HG02798 (cell line): ENCODE data around the gene VTCN1.
"Not testable (repeated sequence)": the region's sequence is repeated elsewhere in the genome, so short reads cannot be mapped to it uniquely, and the experiment has no call there.

ENCODE experiments used
- ATAC-seq: cut with Tn5 transposase; IDR thresholded peaks from one replicate; pipeline ENCODE4 v1.9.1; 2021; ENCODE audit warnings: mild to moderate bottlenecking; ENCODE audit not compliant: unreplicated experiment, poor library complexity

The VTCN1 gene, protein sequence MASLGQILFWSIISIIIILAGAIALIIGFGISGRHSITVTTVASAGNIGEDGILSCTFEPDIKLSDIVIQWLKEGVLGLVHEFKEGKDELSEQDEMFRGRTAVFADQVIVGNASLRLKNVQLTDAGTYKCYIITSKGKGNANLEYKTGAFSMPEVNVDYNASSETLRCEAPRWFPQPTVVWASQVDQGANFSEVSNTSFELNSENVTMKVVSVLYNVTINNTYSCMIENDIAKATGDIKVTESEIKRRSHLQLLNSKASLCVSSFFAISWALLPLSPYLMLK

DNA sequence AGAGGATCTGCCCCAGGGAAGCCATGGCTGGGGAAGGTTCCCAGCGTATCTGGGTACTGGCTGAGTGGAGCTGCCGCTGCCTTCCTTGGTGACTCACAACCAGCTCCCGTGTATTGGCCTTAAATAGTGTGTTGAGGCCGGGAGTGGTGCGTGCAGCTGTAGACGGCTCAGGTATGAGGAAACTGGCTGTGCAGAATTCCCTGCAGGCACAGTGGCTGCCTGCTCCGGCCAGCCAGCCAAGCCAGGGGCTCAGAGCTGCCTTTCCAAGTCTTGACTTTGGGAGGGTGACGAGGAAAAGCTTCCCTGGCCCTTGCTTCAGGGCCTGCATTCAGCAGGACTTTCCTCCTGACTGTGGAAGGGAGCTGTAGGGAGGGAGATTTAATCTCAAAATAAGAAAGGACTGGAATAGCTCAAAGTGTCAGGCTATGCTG is at the start of gene VTCN1:
Gene VTCN1, minus strand, starts transcription at position 97 of the 431 bp plus-strand sequence. Its CDS starts 72 bp downstream, at position 25.
- ATAC-seq: no peak

DNA sequence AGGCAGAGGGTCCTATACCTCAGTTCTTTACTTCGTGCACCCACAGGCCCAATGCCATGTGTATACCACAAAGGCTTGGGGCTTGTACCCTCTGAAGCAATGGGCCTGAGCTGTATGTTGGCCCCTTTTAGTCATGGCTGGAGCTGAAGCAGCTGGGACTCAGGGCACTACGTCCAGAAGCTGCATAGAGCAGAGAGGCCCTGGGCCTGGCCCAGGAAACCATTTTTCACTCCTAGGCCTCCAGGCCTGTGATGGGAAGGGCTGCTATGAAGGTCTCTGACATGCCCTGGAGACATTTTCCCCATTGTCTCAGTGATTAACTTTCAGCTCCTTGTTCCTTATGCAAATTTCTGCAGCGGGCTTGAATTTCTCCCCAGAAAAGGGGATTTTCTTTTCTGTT is 48.1 kb upstream of the VTCN1 start:
- no peak for ATAC-seq

DNA sequence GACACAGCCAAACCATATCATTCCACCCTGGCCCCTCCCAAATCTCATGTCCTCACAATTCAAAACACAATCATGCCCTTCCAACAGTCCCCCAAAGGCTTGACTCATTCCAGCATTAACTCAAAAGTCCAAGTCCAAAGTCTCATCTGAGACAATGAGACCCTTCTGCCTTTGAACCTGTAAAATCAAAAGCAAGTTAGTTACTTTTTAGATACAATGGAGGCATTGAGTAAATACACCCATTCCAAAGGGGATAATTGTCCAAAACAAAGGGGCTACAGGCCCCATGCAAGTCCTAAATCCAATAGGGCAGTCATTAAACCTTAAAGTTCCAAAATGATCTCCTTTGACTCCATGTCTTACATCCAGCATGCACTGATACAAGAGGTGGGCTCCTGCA is 47.3 kb upstream of the VTCN1 start:
- not testable (repeated sequence) for ATAC-seq

DNA sequence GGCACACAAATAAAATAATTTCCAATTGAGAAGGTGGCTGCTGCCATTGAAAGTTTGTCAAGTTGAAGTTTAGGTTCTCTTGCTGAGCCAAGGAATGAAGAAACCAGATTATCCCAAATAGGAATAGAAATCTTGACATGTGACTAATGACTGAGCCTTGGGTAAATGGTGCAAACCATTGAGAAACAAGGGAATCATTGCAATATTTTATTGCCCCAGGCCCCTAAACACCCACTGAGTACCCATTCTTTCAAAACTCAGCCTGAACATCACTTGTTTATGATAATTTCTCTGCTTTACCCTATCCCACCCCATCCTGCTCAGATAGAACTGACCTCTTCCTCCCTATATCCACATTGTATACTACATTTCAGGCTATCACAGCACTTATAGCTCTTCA is 46.6 kb upstream of the VTCN1 start:
- ATAC-seq: no peak

DNA sequence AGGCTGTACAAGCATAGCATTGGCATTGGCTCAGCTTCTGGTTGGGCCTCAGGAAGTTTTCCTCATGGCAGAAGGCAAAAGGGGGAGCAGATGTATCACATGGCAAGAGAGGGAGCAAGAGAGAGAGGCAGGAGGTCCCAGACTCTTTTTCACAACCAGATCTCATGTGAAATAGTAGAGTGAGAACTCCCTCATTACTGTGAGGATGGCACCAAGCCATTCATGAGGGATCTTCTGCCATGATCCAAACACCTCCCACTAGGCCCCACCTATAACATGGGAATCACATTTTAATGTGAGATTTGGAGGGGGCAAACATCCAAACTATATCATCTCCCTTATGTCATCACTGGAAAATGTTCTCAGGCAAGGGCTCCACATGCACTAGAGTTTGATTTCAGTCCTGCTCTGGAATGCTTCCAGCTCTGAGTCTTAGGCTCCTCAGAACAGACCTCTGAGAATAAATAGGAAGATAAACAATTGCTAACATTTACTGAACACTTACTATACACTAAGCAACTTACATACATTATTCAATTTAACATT is 39.4 kb upstream of the VTCN1 start:
- no peak for ATAC-seq

DNA sequence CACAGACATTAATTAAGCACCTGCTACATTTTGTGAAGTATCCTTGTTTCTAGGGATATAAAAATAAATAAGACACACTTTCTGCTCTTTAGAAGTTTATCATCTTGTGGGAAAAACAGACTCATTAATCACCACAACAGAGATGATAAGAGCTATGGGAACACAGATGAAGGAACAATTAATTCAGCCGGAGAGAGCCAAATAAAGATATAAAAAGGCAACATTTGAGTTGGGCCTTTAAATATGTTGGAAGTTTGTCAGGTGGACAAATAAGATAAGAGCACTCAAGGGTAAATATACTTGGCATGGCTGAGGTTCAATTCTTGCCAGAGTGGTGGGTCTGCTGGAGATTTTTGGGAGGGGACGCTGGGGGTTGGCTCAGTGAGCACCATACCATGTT is 34.2 kb upstream of the VTCN1 start:
- ATAC-seq: no peak

DNA sequence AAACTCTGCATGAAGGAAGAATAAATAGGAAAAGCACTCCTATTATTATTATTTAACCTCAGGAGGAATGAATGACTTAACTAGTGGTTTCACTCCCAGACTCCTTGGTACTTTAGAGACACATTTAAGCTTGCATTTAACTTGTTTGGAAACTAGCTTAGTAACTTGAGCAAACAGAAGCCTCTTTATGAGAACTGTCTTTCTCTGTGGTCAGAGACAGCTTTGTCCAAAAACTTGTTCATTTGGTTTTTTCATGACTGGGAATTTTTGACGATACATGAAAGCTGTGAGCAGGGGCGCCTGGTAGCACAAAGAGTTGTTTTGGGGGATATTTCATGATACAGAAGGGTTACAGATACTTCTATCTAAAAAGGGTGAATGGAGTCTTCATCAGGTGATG is 33.6 kb upstream of the VTCN1 start:
- ATAC-seq: no peak

DNA sequence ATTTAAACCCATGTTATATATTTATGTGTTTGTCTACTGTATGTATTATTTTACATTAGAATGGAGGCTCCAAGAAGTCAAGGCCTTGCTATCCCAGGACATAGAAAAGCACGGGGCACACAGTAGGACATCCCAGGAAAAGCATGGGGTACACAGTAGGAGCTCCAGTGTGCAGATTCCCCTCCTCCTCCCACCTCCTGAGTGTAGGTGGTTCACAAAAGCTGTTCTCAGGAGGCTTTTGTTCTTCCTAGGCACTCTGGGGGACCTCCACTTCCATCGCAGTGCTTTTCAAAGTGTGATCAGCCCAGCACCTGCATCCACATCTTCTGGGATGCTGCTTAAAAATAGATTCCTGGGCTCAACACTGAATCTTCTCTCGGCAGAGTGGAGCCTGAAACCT is 30.8 kb upstream of the VTCN1 start:
- ATAC-seq: no peak

DNA sequence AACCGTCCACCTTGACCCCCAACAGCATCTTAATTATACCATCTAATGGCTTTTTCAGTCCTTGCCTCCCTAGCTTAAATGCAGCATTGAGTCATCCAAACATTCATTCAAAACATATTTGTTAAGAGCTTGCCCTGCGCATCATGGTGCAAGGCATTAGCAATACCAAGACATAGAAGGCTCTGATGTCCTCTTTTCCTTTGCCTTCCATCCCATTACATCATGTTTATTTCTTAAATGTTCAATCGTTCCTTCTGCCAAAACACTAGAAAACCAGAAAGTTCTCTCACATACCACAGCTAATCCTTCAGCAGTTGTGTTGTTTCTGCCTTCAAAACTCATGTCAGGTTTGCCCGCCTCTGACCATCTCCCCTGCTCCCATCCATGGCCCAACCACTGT is 29.8 kb upstream of the VTCN1 start:
- no peak for ATAC-seq

DNA sequence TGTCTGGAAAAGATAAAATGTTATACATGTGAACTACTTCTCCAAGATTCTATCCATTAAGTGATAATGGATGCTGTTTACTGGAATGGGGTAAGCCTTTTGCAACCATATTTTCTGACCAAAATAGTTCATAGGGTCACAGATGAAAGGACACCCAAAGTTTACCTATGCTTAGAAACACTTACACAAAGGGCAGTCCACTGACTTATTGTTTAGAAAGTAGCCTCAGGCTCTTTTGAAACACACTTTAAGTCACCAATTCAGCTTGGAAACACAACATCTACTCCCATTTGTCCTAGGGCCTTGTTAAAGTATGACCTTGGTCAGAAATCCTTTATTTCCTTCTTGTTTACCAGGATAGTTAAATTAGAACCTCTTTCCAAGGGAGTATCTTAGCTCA is 28.7 kb upstream of the VTCN1 start:
- ATAC-seq: no peak

DNA sequence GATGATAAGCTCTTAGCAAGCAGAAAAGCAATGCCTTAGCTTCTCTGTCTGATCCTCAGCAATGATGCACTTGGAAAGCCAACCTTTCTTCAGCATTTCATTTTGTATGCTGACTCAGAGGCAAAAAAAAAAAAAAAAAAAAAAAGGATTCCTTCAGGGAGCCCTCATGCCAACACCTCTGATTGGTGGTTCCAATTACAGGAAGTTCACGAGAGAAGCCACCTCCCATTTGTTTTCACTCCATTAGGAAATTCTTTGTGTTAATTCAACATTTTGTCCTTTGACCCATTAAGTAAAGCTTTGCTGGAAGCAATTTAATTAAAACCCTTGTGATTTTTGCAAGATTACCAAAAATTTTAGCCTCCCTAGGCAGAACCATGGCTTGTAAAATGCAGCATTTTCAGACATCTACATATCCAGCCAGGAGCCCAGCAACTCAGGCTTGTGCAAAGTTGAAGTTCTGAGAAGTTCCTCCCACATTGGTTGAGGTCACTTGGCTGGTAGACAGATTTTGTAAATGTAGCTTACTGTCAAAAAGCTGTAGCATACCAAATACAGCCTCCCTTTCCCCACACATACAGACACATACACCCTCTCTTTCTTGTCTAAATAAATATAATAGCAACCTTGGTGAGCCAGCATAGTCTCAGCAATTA is 27.1 kb upstream of the VTCN1 start:
- no peak for ATAC-seq

DNA sequence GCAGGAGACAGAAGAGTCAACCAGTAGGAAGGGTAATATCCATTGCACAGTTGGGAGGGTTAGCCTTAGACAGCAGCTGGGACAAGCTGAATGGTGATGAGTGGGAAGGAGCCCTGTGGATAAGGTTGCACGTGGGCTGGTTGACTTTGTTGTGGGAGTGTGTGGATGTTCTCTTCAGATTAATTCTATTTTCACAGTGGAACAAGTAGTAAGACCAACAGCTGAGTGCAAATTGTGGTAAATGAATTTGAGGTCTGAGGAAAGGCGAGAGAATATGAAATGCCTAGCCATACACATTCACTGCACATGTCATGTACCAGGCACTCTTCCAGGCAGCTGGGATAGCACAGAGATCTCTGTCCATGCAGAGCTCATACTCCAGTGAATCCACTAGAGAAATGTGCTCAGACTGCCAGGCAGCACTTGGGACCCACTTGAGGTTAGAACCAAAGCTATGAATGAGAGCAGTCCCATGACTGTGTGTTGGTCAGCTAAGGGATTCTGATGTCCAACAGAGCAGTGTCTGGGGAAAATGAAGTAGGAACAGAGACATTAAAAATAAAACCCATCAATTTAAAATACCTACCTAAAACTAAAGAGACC is 25.2 kb upstream of the VTCN1 start:
- no peak for ATAC-seq

DNA sequence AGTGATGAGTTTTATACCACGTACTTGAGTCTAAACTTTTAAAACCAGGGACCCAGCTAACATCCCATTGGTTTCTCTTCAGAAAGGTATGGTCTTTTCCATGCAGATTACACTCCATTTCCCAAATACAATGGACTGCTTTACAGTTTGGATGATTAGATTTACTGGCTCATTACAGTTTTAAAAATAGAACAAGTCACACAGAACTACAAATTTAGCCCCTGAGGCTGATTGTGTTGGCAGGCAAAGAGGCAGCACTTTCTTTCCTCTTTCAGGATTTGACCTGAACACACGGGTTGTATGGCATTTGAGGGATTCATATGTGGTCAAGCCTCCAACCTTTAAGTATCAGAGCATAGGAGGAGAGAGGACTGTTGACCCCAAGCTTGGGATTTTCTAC is 21.8 kb upstream of the VTCN1 start:
- no peak for ATAC-seq

DNA sequence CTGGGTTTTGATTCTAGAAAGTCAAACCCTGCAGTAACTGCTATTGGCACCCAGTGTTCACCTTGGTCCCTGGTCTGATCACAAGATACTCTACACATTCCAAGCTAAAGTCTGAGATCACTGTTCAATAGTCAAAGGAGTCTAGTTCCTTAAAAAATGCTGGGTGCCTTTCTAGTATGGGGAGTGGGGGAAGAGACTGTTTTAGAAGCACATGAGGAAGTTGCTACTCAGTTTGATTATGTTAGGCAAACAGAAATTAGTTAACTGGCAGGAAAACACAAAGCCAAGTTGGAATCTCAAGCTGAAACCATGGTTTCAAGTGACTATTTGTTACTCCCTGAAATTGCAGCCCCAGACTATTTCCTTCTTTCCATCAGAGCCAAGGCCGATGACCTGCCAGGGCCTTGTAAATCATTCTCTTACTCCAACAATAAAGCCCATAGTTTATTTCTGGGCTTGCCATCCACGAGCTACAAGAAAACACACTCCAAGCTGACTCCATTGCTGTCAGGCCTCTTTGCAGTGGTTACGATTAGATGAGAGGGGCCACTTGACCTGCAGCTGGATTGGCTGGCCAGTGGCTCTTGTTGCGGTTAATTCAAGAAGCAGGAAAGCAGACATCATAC is 21.1 kb upstream of the VTCN1 start:
- no peak for ATAC-seq

DNA sequence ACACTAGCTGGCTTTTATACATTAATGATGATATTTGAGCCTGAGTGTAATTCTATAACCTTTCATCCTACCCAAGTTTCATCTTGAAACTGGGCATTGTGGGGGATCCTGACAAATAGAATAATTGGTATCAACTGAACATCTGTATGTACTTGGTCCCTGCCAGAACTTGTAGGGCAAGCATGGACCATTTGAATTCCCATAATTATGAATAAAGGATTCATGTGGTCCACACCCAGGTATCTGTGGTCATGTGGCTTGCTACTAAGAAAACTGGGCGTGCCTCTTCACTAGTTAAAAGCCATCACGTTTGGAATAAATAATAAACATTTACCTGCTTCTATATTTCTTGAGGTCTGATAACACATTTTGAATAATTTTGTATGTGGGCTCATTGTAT is 20.6 kb upstream of the VTCN1 start:
- ATAC-seq: no peak

DNA sequence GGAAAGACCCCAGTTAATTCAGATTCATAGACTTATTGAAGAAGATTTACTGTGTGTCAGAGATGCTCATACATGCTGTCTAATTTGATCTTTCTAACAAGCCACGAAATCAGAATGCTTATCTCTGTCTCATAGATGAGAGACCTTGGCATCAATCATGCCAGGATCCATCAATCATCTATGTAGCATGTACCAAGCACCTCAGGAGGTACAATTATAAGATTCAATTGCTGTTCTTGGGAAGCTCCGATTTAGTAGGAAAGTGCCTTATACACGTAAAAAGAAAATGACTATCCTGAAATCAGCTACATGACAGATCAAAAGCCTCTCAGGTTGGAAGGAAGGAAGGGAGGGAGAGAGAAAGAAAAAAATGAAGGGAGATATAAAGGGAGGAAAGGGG is 18.5 kb upstream of the VTCN1 start:
- ATAC-seq: no peak

DNA sequence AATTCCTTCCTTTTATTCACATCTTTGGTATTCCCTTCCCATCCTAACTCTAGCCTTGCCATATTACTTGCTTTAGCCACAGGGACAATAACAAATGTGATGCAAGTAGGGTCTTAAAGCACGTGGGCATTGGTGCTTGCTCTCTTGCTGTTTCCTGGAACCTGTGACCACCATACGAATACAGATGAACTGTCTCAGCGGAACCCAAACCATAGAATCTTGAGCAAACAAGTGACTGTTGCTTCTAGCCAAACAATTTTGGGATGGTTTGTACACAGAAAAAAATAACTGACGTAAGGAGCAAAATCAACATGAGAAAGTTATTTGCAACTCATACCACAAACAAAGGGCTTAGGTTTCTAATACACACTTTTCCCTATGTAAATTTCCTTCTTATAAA is 15.2 kb upstream of the VTCN1 start:
- ATAC-seq: no peak

DNA sequence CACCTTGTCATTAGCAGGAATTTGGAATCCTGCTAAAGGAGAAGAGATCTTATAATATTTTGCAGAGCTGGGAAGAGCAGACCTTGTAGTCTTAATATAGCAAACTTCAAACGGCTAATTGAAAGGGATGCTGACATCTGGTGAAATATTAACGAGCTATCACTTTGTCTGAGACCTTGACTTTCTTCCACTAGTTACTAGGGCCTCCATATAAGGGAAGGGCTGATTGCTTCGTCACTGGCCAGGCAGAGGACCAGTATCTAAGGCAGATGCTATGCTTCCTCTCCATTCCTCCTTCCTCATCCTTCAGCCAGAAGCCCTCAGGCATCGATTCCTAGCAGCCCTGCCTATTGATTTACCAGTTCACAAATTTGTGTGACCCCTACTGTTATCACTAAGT is 6.0 kb upstream of the VTCN1 start:
- no peak for ATAC-seq

DNA sequence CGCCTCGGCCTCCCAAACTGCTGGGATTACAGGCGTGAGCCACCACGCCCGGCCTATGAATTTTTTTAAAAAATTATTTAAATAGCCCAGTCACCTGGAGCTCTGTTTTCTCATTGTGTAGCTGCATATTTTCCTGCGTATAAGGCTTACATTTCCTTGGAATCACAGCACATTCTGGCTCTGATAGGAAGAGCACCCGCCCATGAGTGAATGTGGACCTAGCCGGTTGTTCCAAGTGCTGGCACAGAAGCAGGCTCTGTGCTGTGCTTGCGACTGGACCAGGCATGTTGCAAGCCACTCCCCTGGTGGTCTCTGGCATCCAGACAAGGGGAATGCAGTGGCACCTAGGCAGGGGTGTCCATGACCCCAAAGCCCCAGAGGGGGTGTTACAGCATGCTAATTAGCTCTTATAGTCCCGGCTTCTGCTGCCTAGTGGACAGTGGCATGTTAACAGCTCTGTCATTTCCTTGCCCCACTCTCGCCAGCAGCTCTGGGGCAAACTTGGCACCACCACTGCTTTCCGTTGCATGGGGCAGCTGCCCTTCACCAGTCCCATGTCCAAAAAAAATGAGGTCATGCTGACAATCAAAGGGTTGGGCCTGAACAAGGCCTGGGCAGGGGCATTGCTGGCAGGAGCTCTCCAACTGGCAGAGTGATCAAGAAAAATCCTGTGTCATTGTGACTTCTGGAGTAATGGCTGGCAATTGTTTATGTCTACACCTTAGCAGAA is 5.2 kb upstream of the VTCN1 start:
- ATAC-seq: no peak

DNA sequence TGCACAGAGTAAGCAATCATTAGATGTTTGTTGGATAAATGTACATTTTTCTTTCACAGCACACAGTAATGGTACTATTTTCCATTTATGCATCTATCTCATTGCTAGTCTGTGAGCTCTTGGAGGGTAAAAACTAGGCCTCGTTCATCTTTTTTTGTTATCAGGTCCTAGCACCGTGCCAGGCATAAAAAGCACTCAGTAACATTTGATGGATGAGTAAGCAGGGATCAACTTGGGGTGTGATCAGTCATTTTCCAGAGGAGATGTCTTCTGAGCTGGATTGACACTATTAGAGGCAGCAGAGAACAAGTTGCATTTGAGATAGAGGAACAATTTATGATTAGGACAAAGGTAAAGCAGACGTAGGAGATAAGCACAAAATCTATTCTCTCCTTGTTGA is 4.3 kb upstream of the VTCN1 start:
- no peak for ATAC-seq
